GM19240 (cell line): Measurements from ENCODE around the gene EPB41.
"Not testable (repeated sequence)": the region's sequence is repeated elsewhere in the genome, so short reads cannot be mapped to it uniquely, and the experiment has no call there.

ENCODE experiments used
- DNase-seq: peaks from one replicate; pipeline ENCODE4 v3.0.0; 2011; ENCODE audit warnings: low spot score; ENCODE audit not compliant: insufficient read length

Gene EPB41

GRCh38 chr1:28914228-28915030 lies at the start of gene EPB41:
Gene EPB41 (plus strand): TSS chr1:28914569. CDS start chr1:28987438, 72,869 bp downstream.
- peak; percentile 90 for DNase-seq

- no peak for DNase-seq
Measured at GRCh38 chr1:28864695-28865094, 49.7 kb upstream of the EPB41 start.

GRCh38 chr1:28865997-28866650 lies 48.2 kb upstream of the EPB41 start:
- DNase-seq, result no peak

GRCh38 chr1:28867850-28868249 lies 46.5 kb upstream of the EPB41 start:
- DNase-seq, result no peak

- no peak for DNase-seq
Measured at GRCh38 chr1:28869952-28870351, 44.4 kb upstream of the EPB41 start.

GRCh38 chr1:28871631-28872401 lies 42.6 kb upstream of the EPB41 start:
- no peak for DNase-seq

GRCh38 chr1:28875134-28875533 lies 39.2 kb upstream of the EPB41 start:
- not testable (repeated sequence) for DNase-seq

- peak; percentile 61 for DNase-seq
Measured at GRCh38 chr1:28877132-28877781, 37.1 kb upstream of the EPB41 start.

- DNase-seq, result no peak
Measured at GRCh38 chr1:28878796-28879195, 35.6 kb upstream of the EPB41 start.

- peak; percentile 53 for DNase-seq
Measured at GRCh38 chr1:28882009-28882628, 32.2 kb upstream of the EPB41 start.

GRCh38 chr1:28883242-28883616 lies 31.1 kb upstream of the EPB41 start:
- no peak for DNase-seq

- DNase-seq, result no peak
Measured at GRCh38 chr1:28885472-28885877, 28.9 kb upstream of the EPB41 start.

GRCh38 chr1:28885977-28886730 lies 28.2 kb upstream of the EPB41 start:
- no peak for DNase-seq

GRCh38 chr1:28886731-28887418 lies 27.5 kb upstream of the EPB41 start:
- DNase-seq, result peak; percentile 87

- DNase-seq, result no peak
Measured at GRCh38 chr1:28887419-28887834, 26.9 kb upstream of the EPB41 start.

GRCh38 chr1:28887835-28888682 lies 26.3 kb upstream of the EPB41 start:
- no peak for DNase-seq

GRCh38 chr1:28888915-28889314 lies 25.5 kb upstream of the EPB41 start:
- no peak for DNase-seq

- DNase-seq, result no peak
Measured at GRCh38 chr1:28889357-28889756, 25.0 kb upstream of the EPB41 start.

GRCh38 chr1:28890435-28890834 lies 23.9 kb upstream of the EPB41 start:
- no peak for DNase-seq
